ENCODE measurements around the gene WNT6.

The WNT6 gene

DNA sequence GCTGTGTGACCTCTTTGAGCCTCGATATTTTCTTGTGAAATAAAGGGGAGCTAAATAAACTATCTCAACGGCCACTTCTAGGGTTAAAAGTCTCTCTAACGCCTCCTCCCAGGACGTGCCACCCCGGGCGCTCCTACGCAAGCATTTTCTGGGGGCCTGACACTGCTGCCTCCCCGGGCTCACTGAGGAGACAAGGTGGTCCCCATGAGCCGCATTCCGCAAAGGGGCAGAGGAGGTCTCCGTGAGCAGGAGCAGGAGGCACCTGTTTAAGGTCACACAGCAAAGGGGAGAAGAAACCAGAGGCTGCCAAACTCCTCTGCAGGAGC lies 20.1 kb downstream of the WNT6 start:
- no peak for DNase-seq

DNA sequence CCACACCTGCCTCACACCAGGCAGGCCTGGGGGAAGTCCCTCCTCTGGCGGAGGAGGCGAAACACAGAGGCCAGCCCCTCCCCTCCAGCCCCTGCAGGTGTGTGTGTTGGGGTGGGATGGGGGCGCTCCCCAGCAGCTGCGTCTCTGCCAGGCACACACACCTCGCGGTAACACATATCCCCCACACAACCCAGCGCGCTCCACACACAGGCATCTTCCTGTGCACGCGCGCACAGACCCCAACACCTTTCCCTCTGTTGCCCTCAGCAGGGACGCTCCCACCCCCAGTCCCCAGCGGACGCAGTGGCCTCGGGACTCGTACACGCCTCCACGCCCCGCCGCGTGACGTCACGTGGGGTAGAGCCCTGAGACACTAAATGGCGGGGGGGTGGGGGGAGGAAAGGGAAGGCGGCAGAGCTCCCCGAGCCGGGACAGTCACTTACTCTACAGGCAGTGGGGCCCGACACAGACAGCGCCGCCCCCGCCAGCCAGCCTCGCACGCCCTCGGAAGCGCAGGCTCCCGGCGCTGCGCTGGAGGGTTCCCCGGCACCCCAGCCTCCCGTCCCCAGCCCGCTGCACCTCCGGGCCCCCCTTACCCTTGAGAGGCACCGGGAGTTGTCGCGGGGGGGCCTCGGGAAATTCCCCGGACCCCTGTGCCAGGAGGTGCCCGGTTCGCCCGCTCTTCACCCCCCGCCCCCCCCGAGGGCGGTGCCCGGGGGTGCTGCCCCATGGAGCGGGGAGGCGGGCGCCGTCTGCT lies 20.7 kb downstream of the WNT6 start, which contains the start of gene WNT10A:
Gene WNT10A, plus strand, starts transcription at position 751 of the 757 bp plus-strand sequence. CDS start 144 bp downstream, outside the sequence.
- DNase-seq: peak; percentile 70 to 87

GRCh38 chr2:218880859-218881594 lies 21.4 kb downstream of the WNT6 start:
- no peak for DNase-seq

GRCh38 chr2:218881744-218882460 lies 22.3 kb downstream of the WNT6 start:
- DNase-seq: no peak

DNA sequence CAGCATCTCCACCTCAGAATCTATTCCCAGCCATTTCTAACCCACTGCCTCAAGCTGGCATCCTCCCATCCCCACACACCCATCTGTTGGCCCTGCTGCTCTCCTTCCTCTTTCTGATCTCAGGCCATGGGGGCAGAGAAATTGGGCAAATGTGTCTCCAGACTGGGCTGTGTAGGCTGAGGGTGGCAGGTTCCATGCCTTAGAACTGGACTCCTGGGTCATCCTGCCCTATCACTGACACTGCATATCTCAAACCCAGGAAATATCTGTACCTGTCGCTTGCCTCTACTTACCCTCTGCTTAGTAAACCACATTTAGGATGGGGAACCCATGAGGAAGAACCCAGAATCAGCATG lies 22.8 kb downstream of the WNT6 start:
- no peak for DNase-seq

GRCh38 chr2:218882866-218883366 lies 23.3 kb downstream of the WNT6 start:
- DNase-seq: peak in 1 of 2 experiments; percentile 35

DNA sequence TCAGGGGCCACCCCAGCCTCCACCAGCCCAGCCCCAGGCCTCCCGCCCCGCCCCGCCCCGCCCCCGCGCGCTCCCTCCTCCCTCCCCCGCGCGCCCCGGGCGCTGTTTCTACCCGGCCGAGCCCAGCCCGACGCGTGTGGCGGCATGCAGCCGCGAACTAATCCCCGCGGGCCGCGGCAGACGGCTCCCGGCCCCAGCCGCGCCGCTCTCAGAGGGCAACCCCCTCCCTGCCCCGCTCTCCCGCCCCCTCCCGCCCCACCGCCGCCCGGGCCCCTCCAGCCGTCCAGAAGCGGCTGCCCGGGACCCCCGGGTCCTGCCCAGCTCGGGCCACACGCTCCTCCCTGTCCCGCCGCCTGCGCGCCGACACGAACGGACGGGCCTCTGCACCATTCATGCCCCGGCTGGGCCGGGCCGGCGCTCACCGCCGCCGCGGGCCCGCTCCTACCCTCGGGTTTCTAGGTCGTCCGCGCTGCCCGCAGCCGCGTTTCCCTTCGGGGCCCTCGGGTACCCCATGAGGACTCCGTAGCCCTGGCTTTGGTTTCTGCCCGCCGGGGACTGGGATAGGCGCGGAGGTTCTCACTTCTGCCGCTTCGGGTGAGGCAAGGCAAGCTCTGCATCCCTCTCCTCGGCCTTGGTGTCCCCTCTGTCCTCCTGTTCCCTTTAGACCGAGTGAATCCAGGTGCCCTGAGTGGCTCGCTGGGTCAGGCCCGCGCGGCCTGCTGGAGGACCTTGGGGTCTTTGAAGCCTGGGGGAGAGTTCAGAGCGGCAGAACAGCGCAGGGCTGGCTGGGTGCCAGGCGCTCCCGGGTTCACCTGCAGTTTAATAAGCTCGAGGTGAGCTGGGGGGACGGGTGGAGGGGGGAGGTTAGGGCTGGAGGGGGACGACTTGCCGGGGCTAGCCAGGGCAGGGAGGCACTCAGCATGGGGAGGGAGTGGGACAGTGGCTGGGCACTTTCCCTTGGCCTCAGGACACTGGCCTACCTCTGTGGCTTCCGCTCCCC lies 24.2 kb downstream of the WNT6 start:
- peak; percentile 46 to 54 for DNase-seq

- DNase-seq: no peak
Observed at GRCh38 chr2:218884519-218884918, 24.9 kb downstream of the WNT6 start.

DNA sequence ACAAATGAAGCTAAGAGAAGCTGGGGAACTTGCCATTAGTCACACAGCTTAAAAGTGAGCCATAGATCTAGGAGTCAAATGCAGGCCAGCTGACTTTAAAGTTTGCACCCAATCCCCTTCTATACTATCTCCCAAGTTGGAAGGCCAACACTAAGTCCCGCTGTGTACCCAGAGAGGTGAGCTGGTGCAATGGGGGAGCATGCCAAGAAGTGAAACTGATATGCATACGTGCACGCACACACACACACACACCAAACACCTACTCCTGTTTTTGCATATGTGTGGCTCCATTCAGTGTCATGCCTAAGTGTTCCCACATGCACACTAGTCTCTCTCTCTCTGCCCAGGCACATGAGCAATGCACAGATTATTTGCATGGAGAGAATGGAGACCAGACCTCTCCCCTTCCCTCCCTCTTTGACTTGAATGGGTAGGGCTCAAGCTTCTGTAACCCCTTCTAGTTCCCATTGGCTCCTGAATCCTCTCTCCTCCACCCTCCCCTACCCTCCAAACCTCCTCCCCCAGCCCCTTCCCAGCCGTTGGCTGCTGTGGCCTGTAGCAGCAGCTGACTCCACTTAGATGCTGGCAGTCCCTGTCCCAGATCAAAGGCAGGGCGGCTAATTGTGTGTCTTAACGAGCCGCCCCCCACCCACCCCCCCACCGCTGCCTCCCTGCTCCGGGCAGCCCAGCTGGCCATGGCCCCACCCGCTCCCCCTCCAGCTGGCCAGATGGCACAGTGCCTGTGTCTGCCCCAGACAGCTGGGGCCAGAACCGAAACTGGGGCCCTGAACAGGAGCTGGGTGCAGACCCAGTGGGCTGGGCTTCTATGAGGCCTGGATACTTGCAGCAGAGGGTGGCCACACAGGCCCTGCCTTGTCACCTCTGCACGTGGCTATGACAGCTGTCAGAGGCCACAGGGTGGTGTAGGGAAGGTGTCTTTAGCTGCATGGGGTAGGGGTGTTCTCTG lies 26.7 kb downstream of the WNT6 start:
- DNase-seq: no peak

DNA sequence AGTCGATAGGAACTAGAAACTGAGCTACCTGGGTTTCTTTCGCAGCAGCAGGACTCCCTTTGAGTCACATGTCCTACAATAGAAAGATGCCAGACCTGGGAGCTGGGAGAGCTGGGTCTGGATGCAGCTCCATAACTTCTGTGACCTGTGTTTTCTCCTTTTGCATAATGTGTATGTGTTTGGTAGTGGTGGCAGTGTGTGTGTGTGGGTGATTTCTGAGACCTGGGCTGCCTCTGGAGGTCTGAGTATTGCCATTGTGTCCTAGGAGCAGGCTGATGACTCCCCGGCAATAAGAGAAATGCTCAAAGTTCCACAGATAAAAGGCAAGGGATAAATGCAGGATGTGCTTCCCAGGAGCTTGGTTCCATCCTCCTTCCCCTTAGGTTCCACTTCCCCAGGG lies 27.5 kb downstream of the WNT6 start:
- no peak for DNase-seq

DNA sequence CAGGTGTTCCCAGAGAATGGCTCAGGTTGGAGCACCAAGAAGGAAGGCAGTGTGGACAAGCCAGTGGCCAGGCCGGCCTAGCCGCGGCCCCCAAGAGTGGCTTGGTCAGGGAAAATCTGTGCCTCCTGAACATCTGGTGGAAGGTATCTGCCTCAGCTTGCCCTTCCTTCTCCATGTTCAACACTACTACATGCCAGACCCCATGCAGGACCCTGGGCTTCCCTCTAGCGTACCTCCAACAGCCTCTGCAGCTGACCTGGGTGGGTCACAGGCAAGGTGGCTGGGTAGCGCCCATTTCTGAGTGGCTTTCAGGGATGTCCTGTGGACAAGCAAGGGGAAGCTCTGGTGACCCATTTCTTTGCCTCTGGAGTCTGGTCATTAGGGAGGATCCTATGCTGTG lies 28.7 kb downstream of the WNT6 start:
- DNase-seq: no peak

GRCh38 chr2:218889937-218890336 lies 30.3 kb downstream of the WNT6 start:
- DNase-seq: no peak

DNA sequence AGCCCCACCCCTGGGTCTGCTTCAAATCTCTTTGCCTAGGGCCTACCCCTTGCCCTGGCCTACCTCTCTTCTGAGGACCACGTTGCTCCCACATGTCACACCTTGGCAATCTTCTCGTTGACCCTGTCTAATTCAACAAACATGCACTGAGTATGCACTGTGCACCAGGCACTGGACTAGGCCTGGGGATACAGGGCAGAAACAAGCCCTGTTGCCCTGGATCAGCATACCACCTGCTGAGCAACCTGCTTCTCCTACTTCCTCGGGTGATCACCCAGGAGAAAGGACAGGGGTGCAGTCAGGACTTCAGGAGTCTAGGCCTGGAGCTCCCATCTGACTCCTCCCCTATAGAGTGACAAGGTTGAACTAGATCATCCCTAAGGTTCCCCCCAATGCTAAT lies 30.8 kb downstream of the WNT6 start:
- no peak for DNase-seq

DNA sequence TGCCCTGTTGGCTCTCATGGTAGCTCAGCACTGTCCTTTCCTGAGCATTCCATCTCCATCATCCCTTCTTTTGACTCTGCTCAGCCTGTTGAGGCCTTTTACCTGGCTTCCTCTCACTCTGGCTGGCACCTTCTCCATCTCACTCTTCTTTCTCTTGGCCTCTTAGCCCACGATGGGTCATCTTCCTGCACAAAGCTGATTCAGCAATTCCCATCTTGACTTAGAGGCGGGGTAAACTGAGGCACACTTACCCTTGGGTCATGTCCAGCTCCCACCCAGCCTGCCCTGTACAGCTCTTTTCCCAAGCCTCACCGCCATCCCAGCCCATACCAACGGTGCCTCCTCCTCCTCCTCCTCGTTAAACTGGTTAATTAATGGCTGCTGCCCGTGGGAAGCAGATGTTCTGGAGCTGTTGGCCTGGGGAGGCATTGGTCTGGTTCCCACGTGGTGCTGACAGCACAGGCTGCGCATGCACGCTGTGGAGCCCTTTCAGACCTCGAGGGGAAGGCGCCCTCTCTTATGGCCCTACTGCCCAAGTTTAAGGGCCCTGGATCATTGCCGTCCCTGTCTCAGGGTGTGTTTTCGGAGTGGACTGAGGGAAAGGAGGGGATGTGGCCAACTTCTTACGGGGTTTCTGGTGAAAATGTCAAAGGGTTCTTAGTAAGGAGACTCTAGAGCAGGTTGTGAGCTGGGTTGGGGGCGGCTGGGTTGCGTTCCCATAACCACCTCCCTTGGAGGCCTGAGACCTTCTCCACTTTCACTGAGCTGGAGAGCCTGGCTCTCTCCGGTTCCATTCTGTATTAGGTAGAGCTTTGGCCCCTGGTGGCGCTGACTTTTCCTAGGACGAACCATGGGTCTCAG lies 31.9 kb downstream of the WNT6 start:
- no peak for DNase-seq

DNA sequence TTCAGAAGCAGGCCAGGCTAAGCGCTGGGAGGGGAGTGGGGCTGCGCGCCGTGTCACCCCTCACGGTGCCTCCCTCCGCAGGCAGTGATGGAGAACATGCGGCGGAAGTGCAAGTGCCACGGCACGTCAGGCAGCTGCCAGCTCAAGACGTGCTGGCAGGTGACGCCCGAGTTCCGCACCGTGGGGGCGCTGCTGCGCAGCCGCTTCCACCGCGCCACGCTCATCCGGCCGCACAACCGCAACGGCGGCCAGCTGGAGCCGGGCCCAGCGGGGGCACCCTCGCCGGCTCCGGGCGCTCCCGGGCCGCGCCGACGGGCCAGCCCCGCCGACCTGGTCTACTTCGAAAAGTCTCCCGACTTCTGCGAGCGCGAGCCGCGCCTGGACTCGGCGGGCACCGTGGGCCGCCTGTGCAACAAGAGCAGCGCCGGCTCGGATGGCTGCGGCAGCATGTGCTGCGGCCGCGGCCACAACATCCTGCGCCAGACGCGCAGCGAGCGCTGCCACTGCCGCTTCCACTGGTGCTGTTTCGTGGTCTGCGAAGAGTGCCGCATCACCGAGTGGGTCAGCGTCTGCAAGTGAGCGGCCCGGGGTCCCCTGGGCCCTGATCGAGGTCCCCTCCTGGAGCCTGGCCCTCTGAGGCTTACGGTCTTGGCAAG lies 33.2 kb downstream of the WNT6 start:
- DNase-seq: peak; percentile 82 to 85

DNA sequence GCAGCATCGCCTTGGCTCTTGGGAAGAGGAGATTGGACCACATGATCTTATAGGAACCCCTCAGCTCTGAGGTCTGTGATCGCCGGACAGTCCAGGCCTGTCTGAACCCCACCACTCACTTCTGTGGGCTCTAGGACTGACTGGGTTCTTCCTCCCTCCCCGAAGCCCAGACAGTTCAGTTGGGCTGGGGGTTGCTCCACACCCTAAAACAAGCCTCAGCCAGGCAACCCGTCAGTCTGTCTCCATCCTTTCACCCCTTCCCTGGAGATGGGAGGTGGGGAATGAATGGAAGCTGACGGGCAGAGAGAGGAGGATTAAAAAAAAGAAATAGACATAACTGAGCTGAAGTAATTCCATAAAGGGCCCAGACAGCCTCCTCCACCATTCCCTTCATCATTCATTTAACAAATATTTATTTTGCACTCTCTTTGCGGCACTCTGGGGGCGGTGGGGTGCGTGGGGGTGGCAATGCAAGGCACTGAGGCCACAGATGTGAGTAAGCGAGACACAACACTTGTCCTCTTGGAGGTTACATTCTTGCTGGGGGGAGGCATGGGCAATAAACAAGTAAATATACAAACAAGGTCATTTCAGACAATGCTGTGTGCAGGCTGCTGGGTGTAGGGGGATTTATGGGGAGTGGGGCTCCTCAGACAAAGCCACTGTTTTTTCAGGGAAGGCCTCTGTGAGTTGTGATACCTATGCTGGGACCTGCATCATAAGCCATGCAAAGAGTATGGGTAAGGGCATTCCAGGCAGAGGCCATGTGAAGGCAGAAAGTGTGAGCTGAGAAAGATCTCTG lies 33.9 kb downstream of the WNT6 start:
- peak in 1 of 2 experiments; percentile 60 for DNase-seq

GRCh38 chr2:218894151-218894879 lies 34.7 kb downstream of the WNT6 start:
- no peak for DNase-seq

DNA sequence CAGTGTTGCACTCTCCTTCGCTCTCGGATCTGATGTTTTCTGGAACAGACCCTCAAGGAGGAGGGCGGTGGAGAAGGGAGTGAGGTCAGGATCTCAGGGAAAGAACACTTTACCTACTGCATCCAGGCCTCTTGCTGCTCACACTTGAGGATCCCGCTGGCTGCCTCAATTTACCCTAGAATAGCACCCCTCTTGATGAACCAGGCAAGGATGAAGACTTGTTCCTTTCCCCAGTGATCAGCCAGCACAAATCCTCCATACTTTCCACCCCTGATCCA lies 35.2 kb downstream of the WNT6 start:
- DNase-seq: no peak
